ENCODE results near the gene DOCK7.
A peak's percentile ranks its signal among the peaks of the same experiment; 100 is the strongest.

The DOCK7 gene

DNA sequence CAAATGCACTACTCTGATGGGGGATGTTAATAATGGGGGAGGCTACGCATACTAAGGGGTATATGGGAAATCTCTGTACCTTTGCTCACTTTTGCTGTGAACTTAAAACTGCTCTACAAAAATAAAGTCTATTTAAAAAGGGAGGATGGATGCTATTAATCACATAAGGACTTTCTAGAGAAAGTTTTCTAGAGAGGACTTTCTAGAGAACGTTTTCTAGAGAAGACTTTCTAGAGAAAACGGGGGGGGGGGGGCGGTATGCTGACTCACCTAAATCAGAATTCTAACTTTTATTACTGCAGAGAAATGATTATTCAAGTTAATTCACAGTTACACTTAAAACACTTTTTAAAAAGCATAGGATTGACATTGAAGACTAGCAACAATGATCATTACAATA lies 175.2 kb downstream of the DOCK7 start:
- TF ChIP-seq, protein P1, sequence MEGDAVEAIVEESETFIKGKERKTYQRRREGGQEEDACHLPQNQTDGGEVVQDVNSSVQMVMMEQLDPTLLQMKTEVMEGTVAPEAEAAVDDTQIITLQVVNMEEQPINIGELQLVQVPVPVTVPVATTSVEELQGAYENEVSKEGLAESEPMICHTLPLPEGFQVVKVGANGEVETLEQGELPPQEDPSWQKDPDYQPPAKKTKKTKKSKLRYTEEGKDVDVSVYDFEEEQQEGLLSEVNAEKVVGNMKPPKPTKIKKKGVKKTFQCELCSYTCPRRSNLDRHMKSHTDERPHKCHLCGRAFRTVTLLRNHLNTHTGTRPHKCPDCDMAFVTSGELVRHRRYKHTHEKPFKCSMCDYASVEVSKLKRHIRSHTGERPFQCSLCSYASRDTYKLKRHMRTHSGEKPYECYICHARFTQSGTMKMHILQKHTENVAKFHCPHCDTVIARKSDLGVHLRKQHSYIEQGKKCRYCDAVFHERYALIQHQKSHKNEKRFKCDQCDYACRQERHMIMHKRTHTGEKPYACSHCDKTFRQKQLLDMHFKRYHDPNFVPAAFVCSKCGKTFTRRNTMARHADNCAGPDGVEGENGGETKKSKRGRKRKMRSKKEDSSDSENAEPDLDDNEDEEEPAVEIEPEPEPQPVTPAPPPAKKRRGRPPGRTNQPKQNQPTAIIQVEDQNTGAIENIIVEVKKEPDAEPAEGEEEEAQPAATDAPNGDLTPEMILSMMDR (IDR thresholded peaks at IDR 0.05), result no peak
- H3K4me3 ChIP-seq, result no peak overlapping the region
- no peak overlapping the region for H3K27ac ChIP-seq
- H3K27me3 ChIP-seq, result no peaks in the 10 kb centered on the region
- peaks cover 10 to 26% (median 11%) of the 10 kb centered on the region in 3 donors for H3K36me3 ChIP-seq
- no peaks in the 10 kb centered on the region for H3K9me3 ChIP-seq
- no peaks in the 10 kb centered on the region for H3K4me1 ChIP-seq
- DNase-seq, result no peak
- intact Hi-C loops (cut with DNase I; ENCODE audit: low total_unique reads), result no loop called here

DNA sequence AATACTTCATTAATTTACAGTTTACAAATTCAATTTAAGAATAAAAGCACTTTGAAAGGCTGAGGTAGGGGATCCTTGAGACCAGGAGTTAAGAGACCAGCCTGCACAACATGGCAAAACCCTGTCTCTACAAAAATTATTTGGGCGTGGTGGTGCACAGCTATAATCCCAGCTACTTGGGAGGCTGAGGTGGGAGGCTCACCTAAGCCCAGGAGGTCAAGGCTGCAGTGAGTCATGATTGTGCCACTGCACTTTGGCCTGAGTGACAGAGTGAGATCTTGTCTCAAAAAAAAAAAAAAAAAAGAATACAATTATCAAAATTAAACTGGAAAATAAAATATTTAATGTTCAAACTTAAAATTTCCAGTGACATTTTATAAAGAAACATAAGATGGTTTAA lies 179.2 kb downstream of the DOCK7 start:
- intact Hi-C loops (cut with DNase I; ENCODE audit: low total_unique reads), result no loop called here
- TF ChIP-seq, protein P1 (IDR thresholded peaks at IDR 0.05), result no peak
- no peak for DNase-seq
- Histone ChIP-seq H3K27ac (no peak overlapping the region), H3K36me3 (peaks cover 10 to 58% (median 25%) of the 10 kb centered on the region in 3 donors), H3K4me3 (no peak overlapping the region), H3K4me1 (no peaks in the 10 kb centered on the region), H3K27me3 (no peaks in the 10 kb centered on the region), H3K9me3 (no peaks in the 10 kb centered on the region)

GRCh38 chr1:62508187-62508758 lies 179.9 kb downstream of the DOCK7 start:
- no peaks in the 10 kb centered on the region for H3K9me3 ChIP-seq
- no peaks in the 10 kb centered on the region for H3K4me1 ChIP-seq
- TF ChIP-seq, protein P1 (IDR thresholded peaks at IDR 0.05), result peak; percentile 38 to 41
- no peak overlapping the region for H3K4me3 ChIP-seq
- H3K27me3 ChIP-seq, result no peaks in the 10 kb centered on the region
- no peak for DNase-seq
- H3K27ac ChIP-seq, result no peak overlapping the region
- intact Hi-C loops (cut with DNase I; ENCODE audit: low total_unique reads), result no loop called here
- H3K36me3 ChIP-seq, result peaks cover 11 to 59% (median 25%) of the 10 kb centered on the region in 3 donors

DNA sequence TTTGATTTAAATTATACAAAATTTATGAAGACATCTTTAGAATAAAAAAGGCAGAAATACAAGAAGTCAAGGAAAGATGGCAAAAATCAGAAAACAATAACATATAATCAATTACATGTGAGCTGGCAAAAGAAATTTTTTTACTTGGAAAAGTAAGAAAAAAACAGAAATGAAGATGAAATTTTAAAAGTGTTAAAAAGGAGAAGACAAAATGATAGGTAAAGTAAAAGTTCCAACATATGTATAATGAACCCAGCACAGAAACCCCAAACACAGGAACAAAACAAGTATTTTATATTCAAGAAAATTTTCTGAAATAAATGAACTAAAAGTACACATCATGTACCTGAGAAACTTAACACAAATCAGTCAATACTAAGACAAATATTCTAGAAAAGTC lies 188.0 kb downstream of the DOCK7 start:
- TF ChIP-seq, protein P1 (IDR thresholded peaks at IDR 0.05), result no peak
- intact Hi-C loops (cut with DNase I; ENCODE audit: low total_unique reads), result no loop called here
- DNase-seq, result no peak
- H3K36me3 ChIP-seq, result peaks cover 14 to 25% (median 15%) of the 10 kb centered on the region in 3 donors
- no peaks in the 10 kb centered on the region for H3K9me3 ChIP-seq
- no peak overlapping the region for H3K4me3 ChIP-seq
- H3K4me1 ChIP-seq, result no peaks in the 10 kb centered on the region
- no peaks in the 10 kb centered on the region for H3K27me3 ChIP-seq
- H3K27ac ChIP-seq, result no peak overlapping the region

- TF ChIP-seq, protein P1 (IDR thresholded peaks at IDR 0.05), result no peak
- no peak for DNase-seq
- no peak overlapping the region for H3K27ac ChIP-seq
- no peak overlapping the region for H3K4me3 ChIP-seq
- no peaks in the 10 kb centered on the region for H3K27me3 ChIP-seq
- no peaks in the 10 kb centered on the region for H3K9me3 ChIP-seq
- peaks cover 32 to 64% (median 49%) of the 10 kb centered on the region in 3 donors for H3K36me3 ChIP-seq
- intact Hi-C loops (cut with DNase I; ENCODE audit: low total_unique reads), result no loop called here
- no peaks in the 10 kb centered on the region for H3K4me1 ChIP-seq
Observed at GRCh38 chr1:62494137-62494536, 194.0 kb downstream of the DOCK7 start.

- H3K9me3 ChIP-seq, result no peaks in the 10 kb centered on the region
- H3K27ac ChIP-seq, result no peak overlapping the region
- H3K36me3 ChIP-seq, result peaks cover 35 to 68% (median 54%) of the 10 kb centered on the region in 3 donors
- intact Hi-C loops (cut with DNase I; ENCODE audit: low total_unique reads), result no loop called here
- no peak for DNase-seq
- TF ChIP-seq, protein P1 (IDR thresholded peaks at IDR 0.05), result no peak
- H3K4me1 ChIP-seq, result no peaks in the 10 kb centered on the region
- H3K4me3 ChIP-seq, result no peak overlapping the region
- no peaks in the 10 kb centered on the region for H3K27me3 ChIP-seq
Observed at GRCh38 chr1:62493656-62494055, 194.5 kb downstream of the DOCK7 start.
